Pulmonary artery endothelial cell (primary cell): ENCODE results near the gene PCDHA10. TPM values are rescaled to one million over a fixed set of nuclear protein-coding genes. Genes with fewer than 3 reads are reported as not detected.

ENCODE experiments used
- DNase-seq: peaks from one replicate; pipeline ENCODE4 v3.0.0-alpha.2; 2011; ENCODE audit warnings: low read depth, low spot score
- total RNA-seq: library from RNA; depleted of rRNA; stranded (reverse); fragments of >200 nt; gene quantifications from 2 replicates; pipeline ENCODE4 v1.2.3, GENCODE V29; 2014

Gene PCDHA10
- total RNA-seq, 1 donor from 2014 or later = 0.07 TPM

DNA sequence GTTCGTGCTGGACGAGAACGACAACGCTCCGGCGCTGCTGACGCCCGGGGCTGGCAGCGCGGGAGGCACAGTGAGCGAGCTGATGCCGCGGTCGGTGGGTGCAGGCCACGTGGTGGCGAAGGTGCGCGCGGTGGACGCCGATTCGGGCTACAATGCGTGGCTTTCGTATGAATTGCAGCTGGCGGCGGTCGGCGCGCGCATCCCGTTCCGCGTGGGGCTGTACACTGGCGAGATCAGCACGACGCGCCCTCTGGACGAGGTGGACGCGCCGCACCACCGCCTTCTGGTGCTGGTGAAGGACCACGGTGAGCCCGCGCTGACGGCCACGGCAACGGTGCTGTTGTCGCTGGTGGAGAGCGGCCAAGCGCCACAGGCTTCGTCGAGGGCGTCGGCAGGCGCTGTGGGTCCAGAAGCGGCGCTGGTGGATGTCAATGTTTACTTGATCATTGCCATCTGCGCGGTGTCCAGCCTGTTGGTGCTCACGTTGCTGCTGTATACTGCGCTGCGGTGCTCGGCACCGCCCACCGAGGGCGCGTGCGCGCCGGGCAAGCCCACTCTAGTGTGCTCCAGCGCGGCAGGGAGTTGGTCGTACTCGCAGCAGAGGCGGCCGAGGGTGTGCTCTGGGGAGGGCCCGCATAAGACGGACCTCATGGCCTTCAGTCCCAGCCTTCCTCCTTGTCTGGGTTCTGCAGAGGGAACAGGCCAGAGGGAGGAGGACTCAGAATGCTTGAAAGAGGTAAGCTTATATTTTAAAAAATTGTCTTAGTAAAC, 28.4 kb downstream of the PCDHA10 start:
- DNase-seq = no peak

DNA sequence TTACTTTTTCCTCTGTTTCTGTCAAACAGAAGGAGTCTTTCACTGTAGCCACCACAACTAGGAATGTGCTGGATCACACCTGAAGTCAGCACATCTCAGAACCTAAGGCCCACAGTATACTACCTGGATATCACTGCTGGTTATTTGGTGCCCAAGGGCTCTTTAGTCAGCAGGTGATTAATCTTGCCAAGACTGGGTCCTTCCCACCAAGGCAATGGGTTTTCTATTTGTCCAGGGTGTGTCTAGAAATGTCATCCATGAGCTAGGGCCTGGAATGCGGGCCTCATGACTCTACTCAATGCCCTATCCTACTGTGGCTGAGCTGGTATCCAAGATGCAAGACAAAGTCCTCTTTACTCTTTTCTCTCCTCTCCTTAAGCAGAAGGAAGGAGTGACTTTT, 60.6 kb downstream of the PCDHA10 start:
- no peak for DNase-seq

Other genes starting within 250 kb of the PCDHA10 start
- gene CD14, start 222.7 kb upstream of the PCDHA10 start, total RNA-seq = 0.26 and 0.49 TPM in 2 replicates
- gene TMCO6, start 216.4 kb upstream of the PCDHA10 start, total RNA-seq = 13.5 and 13.9 TPM in 2 replicates
- 40.1 and 48.5 TPM in 2 replicates for gene NDUFA2, start 208.3 kb upstream of the PCDHA10 start, total RNA-seq
- gene IK, start 208.1 kb upstream of the PCDHA10 start, total RNA-seq = 77.4 and 95.0 TPM in 2 replicates
- gene WDR55, start 191.0 kb upstream of the PCDHA10 start, total RNA-seq = 29.9 and 39.3 TPM in 2 replicates
- 0.13 and 0.28 TPM in 2 replicates for gene DND1, start 182.3 kb upstream of the PCDHA10 start, total RNA-seq
- 92.7 and 110 TPM in 2 replicates for gene HARS1, start 164.5 kb upstream of the PCDHA10 start, total RNA-seq
- 26.9 and 39.8 TPM in 2 replicates for gene HARS2, start 164.4 kb upstream of the PCDHA10 start, total RNA-seq
- 53.5 and 75.7 TPM in 2 replicates for gene ZMAT2, start 155.4 kb upstream of the PCDHA10 start, total RNA-seq
- 0.04 TPM in 1 of 2 replicates, not detected in the other for gene PCDHA1, start 69.8 kb upstream of the PCDHA10 start, total RNA-seq
- 0.07 and 0.21 TPM in 2 replicates for gene PCDHA2, start 61.0 kb upstream of the PCDHA10 start, total RNA-seq
- gene PCDHA3, start 54.8 kb upstream of the PCDHA10 start, total RNA-seq = 0.18 and 0.26 TPM in 2 replicates
- 0.26 and 0.42 TPM in 2 replicates for gene PCDHA4, start 48.8 kb upstream of the PCDHA10 start, total RNA-seq
- 0.04 and 0.07 TPM in 2 replicates for gene PCDHA5, start 34.3 kb upstream of the PCDHA10 start, total RNA-seq
- 0.40 and 0.88 TPM in 2 replicates for gene PCDHA6, start 27.9 kb upstream of the PCDHA10 start, total RNA-seq
- 0.25 and 0.33 TPM in 2 replicates for gene PCDHA7, start 21.6 kb upstream of the PCDHA10 start, total RNA-seq
- gene PCDHA8, start 14.7 kb upstream of the PCDHA10 start, total RNA-seq = under 0.01 and 0.04 TPM in 2 replicates
- gene PCDHA9, start 7.5 kb upstream of the PCDHA10 start, total RNA-seq = 0.04 TPM in 1 of 2 replicates, not detected in the other
- gene PCDHA11, start 13.1 kb downstream of the PCDHA10 start, total RNA-seq = 0.04 and 0.07 TPM in 2 replicates
- gene PCDHA12, start 19.4 kb downstream of the PCDHA10 start, total RNA-seq = 0.07 TPM in 1 of 2 replicates, not detected in the other
- under 0.01 and 0.04 TPM in 2 replicates for gene PCDHA13, start 26.2 kb downstream of the PCDHA10 start, total RNA-seq
- gene PCDHAC1, start 70.4 kb downstream of the PCDHA10 start, total RNA-seq = 0.07 TPM in 2 replicates
- gene PCDHAC2, start 110.6 kb downstream of the PCDHA10 start, total RNA-seq = 2.0 and 2.5 TPM in 2 replicates
- not detected in 2 replicates for gene PCDHB1, start 195.5 kb downstream of the PCDHA10 start, total RNA-seq
- gene PCDHB2, start 238.7 kb downstream of the PCDHA10 start, total RNA-seq = 1.4 and 2.9 TPM in 2 replicates
- 0.20 and 0.35 TPM in 2 replicates for gene PCDHB3, start 244.6 kb downstream of the PCDHA10 start, total RNA-seq